GM23338 (cell line): ENCODE data around the gene ZNF77.
"Not testable (repeated sequence)": the region's sequence is repeated elsewhere in the genome, so short reads cannot be mapped to it uniquely, and the experiment has no call there.

Experiments used
- EZH2 ChIP-seq: fragments of 200-600 bp; sonication (generic); IDR thresholded peaks from one replicate; pipeline ENCODE4 v1.8.0; 2017; ENCODE audit warnings: antibody characterized with exemption, mild to moderate bottlenecking, low read depth; ENCODE audit not compliant: unreplicated experiment
- EZH2phosphoT487 ChIP-seq: fragments of 200-600 bp; sonication (generic); IDR thresholded peaks from one replicate; pipeline ENCODE4 v1.8.1; 2018; ENCODE audit warnings: antibody characterized with exemption; ENCODE audit not compliant: unreplicated experiment
- POLR2AphosphoS5 ChIP-seq: IDR thresholded peaks from 2 replicates; pipeline ENCODE4 v1.6.1; 2016; ENCODE audit warnings: antibody characterized with exemption, low read depth
- REST ChIP-seq: IDR thresholded peaks from one replicate; pipeline ENCODE4 v1.6.1; 2018; ENCODE audit warnings: antibody characterized with exemption; ENCODE audit not compliant: unreplicated experiment
- ZNF114 ChIP-seq: fragments of 250-450 bp; sonication (Bioruptor Pico); IDR thresholded peaks from 2 replicates; pipeline ENCODE4 v1.5.0; 2020; ENCODE audit warnings: mild to moderate bottlenecking, moderate library complexity
- TF ChIP-seq, protein P1 (sequence below), 2 experiments: fragments of 200-600 bp in 1 of 2; sonication (generic) in 1 of 2; conservative IDR thresholded peaks; 2 replicates each; pipeline versions ENCODE4 v1.5.1 to v1.6.1; 2016 to 2017; ENCODE audit warnings: antibody characterized with exemption in 2 of 2, low read depth in 2 of 2, mild to moderate bottlenecking in 2 of 2, moderate library complexity in 1 of 2
- TF ChIP-seq, protein P2 (sequence below): IDR thresholded peaks from 2 replicates; pipeline ENCODE4 v1.6.1; 2016; ENCODE audit warnings: antibody characterized with exemption

GRCh38 chr19:2903326-2903725, 41.4 kb downstream of the ZNF77 start:
- TF ChIP-seq, protein P1, sequence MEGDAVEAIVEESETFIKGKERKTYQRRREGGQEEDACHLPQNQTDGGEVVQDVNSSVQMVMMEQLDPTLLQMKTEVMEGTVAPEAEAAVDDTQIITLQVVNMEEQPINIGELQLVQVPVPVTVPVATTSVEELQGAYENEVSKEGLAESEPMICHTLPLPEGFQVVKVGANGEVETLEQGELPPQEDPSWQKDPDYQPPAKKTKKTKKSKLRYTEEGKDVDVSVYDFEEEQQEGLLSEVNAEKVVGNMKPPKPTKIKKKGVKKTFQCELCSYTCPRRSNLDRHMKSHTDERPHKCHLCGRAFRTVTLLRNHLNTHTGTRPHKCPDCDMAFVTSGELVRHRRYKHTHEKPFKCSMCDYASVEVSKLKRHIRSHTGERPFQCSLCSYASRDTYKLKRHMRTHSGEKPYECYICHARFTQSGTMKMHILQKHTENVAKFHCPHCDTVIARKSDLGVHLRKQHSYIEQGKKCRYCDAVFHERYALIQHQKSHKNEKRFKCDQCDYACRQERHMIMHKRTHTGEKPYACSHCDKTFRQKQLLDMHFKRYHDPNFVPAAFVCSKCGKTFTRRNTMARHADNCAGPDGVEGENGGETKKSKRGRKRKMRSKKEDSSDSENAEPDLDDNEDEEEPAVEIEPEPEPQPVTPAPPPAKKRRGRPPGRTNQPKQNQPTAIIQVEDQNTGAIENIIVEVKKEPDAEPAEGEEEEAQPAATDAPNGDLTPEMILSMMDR (conservative IDR thresholded peaks at IDR 0.05; ENCODE audit: low read depth in 2 of 2): not testable (repeated sequence)
- TF ChIP-seq EZH2phosphoT487; REST; EZH2; ZNF114 (CRISPR knock-in tag); POLR2AphosphoS5: not testable (repeated sequence)
- TF ChIP-seq, protein P2, sequence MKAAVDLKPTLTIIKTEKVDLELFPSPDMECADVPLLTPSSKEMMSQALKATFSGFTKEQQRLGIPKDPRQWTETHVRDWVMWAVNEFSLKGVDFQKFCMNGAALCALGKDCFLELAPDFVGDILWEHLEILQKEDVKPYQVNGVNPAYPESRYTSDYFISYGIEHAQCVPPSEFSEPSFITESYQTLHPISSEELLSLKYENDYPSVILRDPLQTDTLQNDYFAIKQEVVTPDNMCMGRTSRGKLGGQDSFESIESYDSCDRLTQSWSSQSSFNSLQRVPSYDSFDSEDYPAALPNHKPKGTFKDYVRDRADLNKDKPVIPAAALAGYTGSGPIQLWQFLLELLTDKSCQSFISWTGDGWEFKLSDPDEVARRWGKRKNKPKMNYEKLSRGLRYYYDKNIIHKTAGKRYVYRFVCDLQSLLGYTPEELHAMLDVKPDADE: not testable (repeated sequence)
